Stomach (tissue), 9 donors: Measurements from ENCODE around the gene PAK5. TPM values are rescaled to one million over a fixed set of nuclear protein-coding genes. Genes with fewer than 3 reads are reported as not detected.

Experiments used
- DNase-seq, 2 donors: peaks; one replicate each; pipeline versions ENCODE4 v3.0.0 to v3.0.0-alpha.2; 2013 to 2019
- H3K27ac ChIP-seq, 5 donors: fragments of 200-600 bp in 4 of 5; sonication (generic) in 4 of 5; one replicate each; pipeline ENCODE4 v1.5.1; 2013 to 2019; ENCODE audit warnings: mild to moderate bottlenecking in 1 of 5, moderate library complexity in 1 of 5
- H3K27me3 ChIP-seq, 3 donors: fragments of 200-600 bp; sonication (generic); one replicate each; pipeline ENCODE4 v1.5.1; 2017 to 2019; ENCODE audit warnings: mixed run types in 1 of 3
- H3K36me3 ChIP-seq, 4 donors: fragments of 200-600 bp; sonication (generic); 1 replicate in 3 of 4; 2 replicates in 1 of 4; pipeline ENCODE4 v1.5.1; 2016 to 2019
- H3K4me1 ChIP-seq, 4 donors: fragments of 200-600 bp; sonication (generic); one replicate each; pipeline ENCODE4 v1.5.1; 2016 to 2019
- H3K4me3 ChIP-seq, 4 donors: fragments of 200-600 bp; sonication (generic) in 3 of 4; one replicate each; pipeline ENCODE4 v1.5.1; 2016 to 2019; ENCODE audit warnings: mild to moderate bottlenecking in 1 of 4
- H3K9me3 ChIP-seq, 4 donors: fragments of 200-600 bp; sonication (generic); one replicate each; pipeline ENCODE4 v1.5.1; 2016 to 2019
- EP300 ChIP-seq: sonication (generic); formaldehyde crosslinking; IDR thresholded peaks from one replicate; pipeline ENCODE4 v1.6.1; 2017; ENCODE audit warnings: antibody characterized with exemption
- POLR2A ChIP-seq, 4 donors: fragments of 450-650 bp; IDR thresholded peaks; one replicate each; pipeline ENCODE4 v1.6.1; 2016; ENCODE audit warnings: antibody characterized with exemption in 4 of 4, control low read depth in 2 of 4, mild to moderate bottlenecking in 1 of 4, moderate library complexity in 1 of 4
- POLR2AphosphoS5 ChIP-seq, 3 donors: sonication (generic); formaldehyde crosslinking; IDR thresholded peaks; one replicate each; pipeline ENCODE4 v1.6.1; 2016; ENCODE audit warnings: antibody characterized with exemption in 3 of 3
- WGBS, 5 donors: extraction: QIAGEN DNeasy Blood & Tissue Kit in 3 of 5; methylation state at CpG; one replicate each; pipeline versions ENCODE4 v1.1.5 to v1.1.7; 2013 to 2018; 5-methylcytosine and 5-hydroxymethylcytosine counted together
- intact Hi-C: fragments of 100-400 bp; cut with DNase I; formaldehyde crosslinking; loops from one replicate; pipeline ENCODE4 v1.15.1; 2023; ENCODE audit warnings: low total_unique reads
- polyA plus RNA-seq, 3 donors: library from polyadenylated mRNA; stranded (reverse); fragments of 200-250 nt; gene quantifications; one replicate each; pipeline ENCODE4 v1.2.3, GENCODE V29; 2013
- total RNA-seq, 5 donors: library from RNA; depleted of rRNA; stranded (reverse); fragments of >200 nt; gene quantifications; one replicate each; pipeline versions ENCODE4 v1.1.0 to v1.2.3, GENCODE V29; 2014 to 2016
- TF ChIP-seq, protein P1 (sequence below), 7 experiments: fragments of 450-650 bp in 4 of 7; fragments of 200-600 bp in 3 of 7; sonication (generic) in 3 of 7; IDR thresholded peaks; one replicate each; pipeline ENCODE4 v1.5.1; 2016 to 2019; ENCODE audit warnings: antibody characterized with exemption in 7 of 7, control low read depth in 2 of 7, mild to moderate bottlenecking in 1 of 7
- donor health status: healthy with polysubstance abuse.
- donor health status: Bipolar disorder and iron deficiency.
- donor health status: healthy.

Gene PAK5
- total and polyA plus RNA-seq, 8 donors: under 0.01 to 0.92 (median 0.35) TPM; not detected in 3

DNA sequence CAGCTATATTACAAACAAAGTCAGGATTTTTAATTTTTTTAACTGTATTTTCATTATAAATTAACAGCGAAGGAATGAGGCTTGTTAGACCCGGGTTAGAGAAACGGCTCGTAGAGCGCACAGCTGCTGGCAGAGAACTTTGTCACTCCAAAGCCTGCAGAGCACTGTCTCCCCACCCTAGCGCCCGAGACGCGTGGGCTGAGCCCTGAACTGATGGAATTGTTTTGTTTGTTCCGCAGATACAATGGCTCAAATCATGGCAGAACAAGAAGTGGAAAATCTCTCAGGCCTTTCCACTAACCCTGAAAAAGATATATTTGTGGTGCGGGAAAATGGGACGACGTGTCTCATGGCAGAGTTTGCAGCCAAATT is 323.7 kb downstream of the PAK5 start:
- intact Hi-C loops: no loop called here
- H3K4me1 ChIP-seq: peaks cover 14 to 26% (median 21%) of the 10 kb centered on the region in 4 donors
- 4 to 8% (median 6%) methylated on average over 13 of the region's 13 CpGs for WGBS, 5 donors
- DNase-seq: peak in 1 of 2 donors; percentile 21
- H3K4me3 ChIP-seq: peak overlapping the region in 3 of 4 donors; percentile 20 to 36 (median 32)
- peaks cover 0 to 83% (median 28%) of the 10 kb centered on the region in 3 donors for H3K27me3 ChIP-seq
- H3K9me3 ChIP-seq: no peaks in the 10 kb centered on the region
- no peak overlapping the region for H3K27ac ChIP-seq
- no peaks in the 10 kb centered on the region for H3K36me3 ChIP-seq
- TF ChIP-seq POLR2A (IDR thresholded peaks at IDR 0.05): no peak
- TF ChIP-seq, protein P1, sequence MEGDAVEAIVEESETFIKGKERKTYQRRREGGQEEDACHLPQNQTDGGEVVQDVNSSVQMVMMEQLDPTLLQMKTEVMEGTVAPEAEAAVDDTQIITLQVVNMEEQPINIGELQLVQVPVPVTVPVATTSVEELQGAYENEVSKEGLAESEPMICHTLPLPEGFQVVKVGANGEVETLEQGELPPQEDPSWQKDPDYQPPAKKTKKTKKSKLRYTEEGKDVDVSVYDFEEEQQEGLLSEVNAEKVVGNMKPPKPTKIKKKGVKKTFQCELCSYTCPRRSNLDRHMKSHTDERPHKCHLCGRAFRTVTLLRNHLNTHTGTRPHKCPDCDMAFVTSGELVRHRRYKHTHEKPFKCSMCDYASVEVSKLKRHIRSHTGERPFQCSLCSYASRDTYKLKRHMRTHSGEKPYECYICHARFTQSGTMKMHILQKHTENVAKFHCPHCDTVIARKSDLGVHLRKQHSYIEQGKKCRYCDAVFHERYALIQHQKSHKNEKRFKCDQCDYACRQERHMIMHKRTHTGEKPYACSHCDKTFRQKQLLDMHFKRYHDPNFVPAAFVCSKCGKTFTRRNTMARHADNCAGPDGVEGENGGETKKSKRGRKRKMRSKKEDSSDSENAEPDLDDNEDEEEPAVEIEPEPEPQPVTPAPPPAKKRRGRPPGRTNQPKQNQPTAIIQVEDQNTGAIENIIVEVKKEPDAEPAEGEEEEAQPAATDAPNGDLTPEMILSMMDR (IDR thresholded peaks at IDR 0.05): no peak
- TF ChIP-seq EP300: no peak
- no peak for TF ChIP-seq POLR2AphosphoS5 (IDR thresholded peaks at IDR 0.05)

DNA sequence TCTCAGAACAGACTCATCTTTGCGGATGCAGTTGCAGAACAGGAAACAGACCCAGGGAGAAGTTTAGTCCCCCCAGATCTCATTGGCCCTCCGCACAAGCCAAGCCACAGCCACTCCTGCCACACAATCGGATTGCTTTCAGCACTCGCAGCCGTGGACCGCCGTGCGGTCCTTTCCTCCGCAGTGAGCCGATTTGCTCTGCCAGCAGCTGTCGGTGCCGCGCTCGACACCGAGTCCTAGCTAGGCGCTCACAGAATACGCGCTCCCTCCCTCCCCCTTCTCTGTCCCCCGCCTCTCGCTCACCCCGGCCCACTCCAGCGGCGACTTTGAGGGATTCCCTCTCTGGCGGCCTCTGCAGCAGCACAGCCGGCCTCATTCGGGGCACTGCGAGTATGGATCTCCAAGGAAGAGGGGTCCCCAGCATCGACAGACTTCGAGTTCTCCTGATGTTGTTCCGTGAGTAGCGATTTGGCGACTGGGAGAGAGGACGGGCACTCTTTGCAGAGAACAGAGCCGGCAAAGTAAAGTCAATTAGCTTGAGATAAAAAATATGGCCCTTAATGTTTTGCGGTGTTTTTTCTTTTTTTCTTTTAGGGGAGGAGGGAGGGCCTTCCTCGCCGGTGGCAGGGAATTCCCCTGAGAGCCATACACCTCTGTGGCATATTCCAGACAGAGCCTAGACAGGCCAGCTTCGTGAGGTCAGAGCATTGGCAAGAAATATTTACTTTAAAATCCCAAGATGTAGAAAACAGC is 324.2 kb downstream of the PAK5 start, which contains the start of gene LAMP5:
TSS of gene LAMP5 (plus strand) at position 130 of the 753 bp plus-strand sequence. CDS start at position 393, 263 bp downstream.
- Histone ChIP-seq H3K27me3 (peaks cover 0 to 83% (median 28%) of the 10 kb centered on the region in 3 donors), H3K27ac (no peak within 1 kb of the TSS)

GRCh38 chr20:9514072-9514460 is 324.8 kb downstream of the PAK5 start:
- Histone ChIP-seq H3K9me3 (no peaks in the 10 kb centered on the region), H3K4me1 (peaks cover 14 to 26% (median 21%) of the 10 kb centered on the region in 4 donors), H3K4me3 (peak overlapping the region in 1 of 4 donors; percentile 32), H3K36me3 (no peaks in the 10 kb centered on the region), H3K27me3 (peaks cover 0 to 88% (median 34%) of the 10 kb centered on the region in 3 donors), H3K27ac (no peak overlapping the region)
- intact Hi-C loops: no loop called here
- TF ChIP-seq, protein P1 (IDR thresholded peaks at IDR 0.05): no peak
- TF ChIP-seq POLR2AphosphoS5 (IDR thresholded peaks at IDR 0.05) (no peak), EP300 (no peak), POLR2A (IDR thresholded peaks at IDR 0.05) (no peak)
- 3 to 7% (median 6%) methylated on average over 9 of the region's 9 CpGs for WGBS, 5 donors
- no peak for DNase-seq

More for the DNA sequence above, 324.2 kb downstream of the PAK5 start, which contains the start of gene LAMP5:
- H3K9me3 ChIP-seq: no peaks in the 10 kb centered on the region
- TF ChIP-seq, protein P1 (IDR thresholded peaks at IDR 0.05): no peak
- no peak for TF ChIP-seq EP300
- no peak for TF ChIP-seq POLR2AphosphoS5 (IDR thresholded peaks at IDR 0.05)
- no peak for TF ChIP-seq POLR2A (IDR thresholded peaks at IDR 0.05)
- WGBS, 5 donors: 1 to 2% (median 2%) methylated on average over 18 to 38 of the region's 38 CpGs
- H3K36me3 ChIP-seq: no peaks in the 10 kb centered on the region
- peaks cover 14 to 26% (median 21%) of the 10 kb centered on the region in 4 donors for H3K4me1 ChIP-seq
- peak within 1 kb of the TSS; percentile 17 to 36 (median 26) for H3K4me3 ChIP-seq
- intact Hi-C loops: no loop called here
- DNase-seq: peak in 1 of 2 donors; percentile 85

- intact Hi-C loops: no loop called here
Observed at GRCh38 chr20:9510911-9511310, 328.0 kb downstream of the PAK5 start.

More at GRCh38 chr20:9510911-9511310, 328.0 kb downstream of the PAK5 start:
- no peaks in the 10 kb centered on the region for H3K9me3 ChIP-seq
- WGBS, 5 donors: 59 to 76% (median 72%) methylated on average over 5 of the region's 5 CpGs
- peaks cover 4 to 89% (median 55%) of the 10 kb centered on the region in 3 donors for H3K27me3 ChIP-seq
- H3K36me3 ChIP-seq: no peaks in the 10 kb centered on the region
- TF ChIP-seq, protein P1 (IDR thresholded peaks at IDR 0.05): no peak
- TF ChIP-seq EP300 (no peak), POLR2AphosphoS5 (IDR thresholded peaks at IDR 0.05) (no peak), POLR2A (IDR thresholded peaks at IDR 0.05) (no peak)
- no peak for DNase-seq
- peaks cover 9 to 48% (median 34%) of the 10 kb centered on the region in 4 donors for H3K4me1 ChIP-seq
- no peak overlapping the region for H3K4me3 ChIP-seq
- H3K27ac ChIP-seq: no peak overlapping the region
